Natural killer cell (primary cell): Measurements from ENCODE around the gene ASCL5. TPM values are rescaled to one million over a fixed set of nuclear protein-coding genes. Genes with fewer than 3 reads are reported as not detected.

Experiments
- ATAC-seq, 3 donors: fragments of 150-1000 bp in 2 of 3; fragments of 200-7000 bp in 1 of 3; cut with Tn5 transposase; 1 replicate in 1 of 3; 2 replicates in 2 of 3; pipeline ENCODE4 v1.10.0; 2021; ENCODE audit warnings: mild to moderate bottlenecking in 2 of 3, moderate library complexity in 2 of 3
- DNase-seq, 2 donors: peaks; one replicate each; pipeline versions ENCODE4 v3.0.0 to v3.0.0-alpha.2; 2013 to 2021; ENCODE audit warnings: mixed read lengths in 1 of 2
- H3K27ac ChIP-seq: one replicate; pipeline ENCODE4 v1.5.1; 2013; ENCODE audit warnings: mild to moderate bottlenecking, low read length
- H3K27me3 ChIP-seq: one replicate; pipeline ENCODE4 v1.6.1; 2013; ENCODE audit warnings: low read length; ENCODE audit not compliant: control insufficient read depth, insufficient read depth
- H3K36me3 ChIP-seq: one replicate; pipeline ENCODE4 v1.6.1; 2013; ENCODE audit warnings: low read length; ENCODE audit not compliant: control insufficient read depth, insufficient read depth
- H3K4me1 ChIP-seq: one replicate; pipeline ENCODE4 v1.6.1; 2013; ENCODE audit warnings: low read length; ENCODE audit not compliant: control insufficient read depth, insufficient read depth
- H3K4me3 ChIP-seq: one replicate; pipeline ENCODE4 v1.5.1; 2013; ENCODE audit warnings: low read length
- H3K9me3 ChIP-seq: one replicate; pipeline ENCODE4 v1.6.1; 2013; ENCODE audit warnings: low read length; ENCODE audit not compliant: control insufficient read depth, insufficient read depth
- H3K27ac Mint-ChIP-seq, 2 donors: one replicate each; pipeline ENCODE4 v1.8.0; 2022; ENCODE audit warnings: mild to moderate bottlenecking in 2 of 2, mixed read lengths in 2 of 2, moderate library complexity in 1 of 2
- H3K27me3 Mint-ChIP-seq, 2 donors: one replicate each; pipeline ENCODE4 v1.8.0; 2022; ENCODE audit warnings: low read depth in 2 of 2, mixed read lengths in 2 of 2
- H3K36me3 Mint-ChIP-seq: one replicate; pipeline ENCODE4 v1.8.0; 2022; ENCODE audit warnings: mixed read lengths
- H3K4me1 Mint-ChIP-seq, 2 donors: one replicate each; pipeline ENCODE4 v1.8.0; 2022; ENCODE audit warnings: mixed read lengths in 2 of 2
- H3K4me3 Mint-ChIP-seq: one replicate; pipeline ENCODE4 v1.8.0; 2022; ENCODE audit warnings: mild to moderate bottlenecking, moderate library complexity, mixed read lengths
- H3K9me3 Mint-ChIP-seq, 2 donors: one replicate each; pipeline ENCODE4 v1.8.0; 2022; ENCODE audit warnings: mixed read lengths in 2 of 2
- WGBS: methylation state at CpG from one replicate; pipeline ENCODE4 v1.1.7; 2013; ENCODE audit warnings: missing lambda C conversion rate; ENCODE audit not compliant: insufficient coverage; 5-methylcytosine and 5-hydroxymethylcytosine counted together
- intact Hi-C: fragments of 100-400 bp; cut with micrococcal nuclease; formaldehyde crosslinking; loops from one replicate; pipeline ENCODE4 v1.14.2; 2022
- total RNA-seq, 4 donors: library from RNA; stranded (reverse); fragments of 120-200 nt in 1 of 4; gene quantifications; one replicate each; pipeline versions ENCODE4 v1.2.3 to v1.2.4, GENCODE V29; 2013 to 2022
- TF ChIP-seq, protein P1 (sequence below): fragments of 200-600 bp; IDR thresholded peaks from one replicate; pipeline ENCODE4 v1.8.0; 2022; ENCODE audit warnings: antibody characterized with exemption

ASCL5 gene
- total RNA-seq, 3 donors from 2014 or later (not counting 1 experiment from before 2014, with no cell fraction given) = not detected

GRCh38 chr1:201128476-201128875, 1.5 kb upstream of the ASCL5 start:
- ATAC-seq = no peak
- Histone ChIP-seq H3K4me1 (no peaks in the 10 kb centered on the region), H3K36me3 (no peaks in the 10 kb centered on the region), H3K27me3 (no peaks in the 10 kb centered on the region), H3K4me3 (no peak overlapping the region), H3K9me3 (no peaks in the 10 kb centered on the region), H3K27ac (no peak overlapping the region)
- no peak for DNase-seq
- intact Hi-C loops = no loop called here
- no peaks in the 10 kb centered on the region for H3K4me1 Mint-ChIP-seq
- H3K27me3 Mint-ChIP-seq = peaks cover 4 to 15% of the 10 kb centered on the region in 2 donors
- no peaks in the 10 kb centered on the region for H3K36me3 Mint-ChIP-seq
- no peaks in the 10 kb centered on the region for H3K9me3 Mint-ChIP-seq
- H3K4me3 Mint-ChIP-seq = no peak overlapping the region
- 68% methylated on average over 7 of the region's 9 CpGs for WGBS
- no peak overlapping the region for H3K27ac Mint-ChIP-seq
- TF ChIP-seq, protein P1, sequence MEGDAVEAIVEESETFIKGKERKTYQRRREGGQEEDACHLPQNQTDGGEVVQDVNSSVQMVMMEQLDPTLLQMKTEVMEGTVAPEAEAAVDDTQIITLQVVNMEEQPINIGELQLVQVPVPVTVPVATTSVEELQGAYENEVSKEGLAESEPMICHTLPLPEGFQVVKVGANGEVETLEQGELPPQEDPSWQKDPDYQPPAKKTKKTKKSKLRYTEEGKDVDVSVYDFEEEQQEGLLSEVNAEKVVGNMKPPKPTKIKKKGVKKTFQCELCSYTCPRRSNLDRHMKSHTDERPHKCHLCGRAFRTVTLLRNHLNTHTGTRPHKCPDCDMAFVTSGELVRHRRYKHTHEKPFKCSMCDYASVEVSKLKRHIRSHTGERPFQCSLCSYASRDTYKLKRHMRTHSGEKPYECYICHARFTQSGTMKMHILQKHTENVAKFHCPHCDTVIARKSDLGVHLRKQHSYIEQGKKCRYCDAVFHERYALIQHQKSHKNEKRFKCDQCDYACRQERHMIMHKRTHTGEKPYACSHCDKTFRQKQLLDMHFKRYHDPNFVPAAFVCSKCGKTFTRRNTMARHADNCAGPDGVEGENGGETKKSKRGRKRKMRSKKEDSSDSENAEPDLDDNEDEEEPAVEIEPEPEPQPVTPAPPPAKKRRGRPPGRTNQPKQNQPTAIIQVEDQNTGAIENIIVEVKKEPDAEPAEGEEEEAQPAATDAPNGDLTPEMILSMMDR = no peak

- H3K27ac Mint-ChIP-seq = no peak overlapping the region
Observed at GRCh38 chr1:201127755-201128455, 921 bp upstream of the ASCL5 start.

GRCh38 chr1:201126463-201126831, 537 bp downstream of the ASCL5 start:
- TF ChIP-seq, protein P1 = no peak
- no peaks in the 10 kb centered on the region for H3K9me3 ChIP-seq
- H3K36me3 ChIP-seq = no peaks in the 10 kb centered on the region
- ATAC-seq = no peak
- Mint-ChIP-seq H3K27ac (no peak overlapping the region), H3K36me3 (no peaks in the 10 kb centered on the region), H3K4me3 (no peak overlapping the region), H3K9me3 (no peaks in the 10 kb centered on the region), H3K4me1 (no peaks in the 10 kb centered on the region), H3K27me3 (peaks cover 11 to 15% of the 10 kb centered on the region in 2 donors)
- H3K27me3 ChIP-seq = no peaks in the 10 kb centered on the region
- H3K27ac ChIP-seq = no peak overlapping the region
- no peak overlapping the region for H3K4me3 ChIP-seq
- no peak for DNase-seq
- WGBS = 91% methylated on average over 3 of the region's 3 CpGs
- intact Hi-C loops = no loop called here
- no peaks in the 10 kb centered on the region for H3K4me1 ChIP-seq

More at GRCh38 chr1:201127755-201128455, 921 bp upstream of the ASCL5 start:
- H3K9me3 Mint-ChIP-seq = no peaks in the 10 kb centered on the region
- H3K4me3 ChIP-seq = no peak overlapping the region
- DNase-seq (no peak), ATAC-seq (no peak)
- H3K27ac ChIP-seq = no peak overlapping the region
- H3K36me3 Mint-ChIP-seq = no peaks in the 10 kb centered on the region
- no peaks in the 10 kb centered on the region for H3K4me1 Mint-ChIP-seq
- H3K4me3 Mint-ChIP-seq = no peak overlapping the region
- TF ChIP-seq, protein P1 = no peak
- peaks cover 10 to 15% of the 10 kb centered on the region in 2 donors for H3K27me3 Mint-ChIP-seq
- no peaks in the 10 kb centered on the region for H3K27me3 ChIP-seq
- 95% methylated on average over 14 of the region's 17 CpGs for WGBS
- no peaks in the 10 kb centered on the region for H3K9me3 ChIP-seq
- H3K36me3 ChIP-seq = no peaks in the 10 kb centered on the region
- intact Hi-C loops = no loop called here
- H3K4me1 ChIP-seq = no peaks in the 10 kb centered on the region

DNA sequence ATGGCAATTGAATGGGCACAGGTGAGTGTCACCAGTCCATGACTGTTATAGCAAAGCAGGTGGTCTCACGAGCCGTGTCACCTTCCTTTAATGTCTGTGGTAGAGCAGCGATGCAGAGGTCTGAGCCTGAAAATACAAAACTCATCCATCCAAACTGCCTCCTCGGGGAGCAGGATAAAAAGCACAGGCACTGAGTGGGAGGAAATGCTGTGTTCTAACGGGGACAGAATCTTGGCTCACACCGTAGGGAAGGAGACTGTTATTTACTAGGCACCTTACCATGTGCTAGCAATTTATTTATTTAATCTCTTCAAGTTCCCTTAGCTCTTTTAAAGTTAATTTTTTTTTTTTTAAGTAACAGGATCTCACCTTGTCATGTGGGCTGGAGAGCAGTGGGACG, 1.2 kb downstream of the ASCL5 start:
- no peaks in the 10 kb centered on the region for H3K36me3 Mint-ChIP-seq
- H3K27me3 Mint-ChIP-seq = peaks cover 11 to 15% of the 10 kb centered on the region in 2 donors
- no peaks in the 10 kb centered on the region for H3K9me3 ChIP-seq
- H3K27ac Mint-ChIP-seq = no peak overlapping the region
- 89% methylated on average over 6 of the region's 7 CpGs for WGBS
- no peaks in the 10 kb centered on the region for H3K9me3 Mint-ChIP-seq
- no peak overlapping the region for H3K4me3 ChIP-seq
- no peak for ATAC-seq
- H3K27me3 ChIP-seq = no peaks in the 10 kb centered on the region
- H3K4me1 ChIP-seq = no peaks in the 10 kb centered on the region
- no peak for DNase-seq
- intact Hi-C loops = no loop called here
- H3K36me3 ChIP-seq = no peaks in the 10 kb centered on the region
- no peaks in the 10 kb centered on the region for H3K4me1 Mint-ChIP-seq
- TF ChIP-seq, protein P1 = no peak
- no peak overlapping the region for H3K27ac ChIP-seq
- no peak overlapping the region for H3K4me3 Mint-ChIP-seq
